Left hindlimb (tissue), 1 donor: ENCODE results near the gene TMEM131.
"Not testable (repeated sequence)": the region's sequence is repeated elsewhere in the genome, so short reads cannot be mapped to it uniquely, and the experiment has no call there.

Experiments used
- DNase-seq: peaks from one replicate; pipeline ENCODE4 v3.0.0-alpha.2; 2018

Gene TMEM131

GRCh38 chr2:97907369-97908100 is 88.2 kb downstream of the TMEM131 start:
- DNase-seq, result no peak

- no peak for DNase-seq
These were observed 89.4 kb downstream of the TMEM131 start for GRCh38 chr2:97906307-97906706.

- DNase-seq, result no peak
These were observed 90.5 kb downstream of the TMEM131 start for GRCh38 chr2:97905294-97905693.

GRCh38 chr2:97901862-97902261 is 93.9 kb downstream of the TMEM131 start:
- no peak for DNase-seq

- no peak for DNase-seq
These were observed 94.9 kb downstream of the TMEM131 start for GRCh38 chr2:97900806-97901205.

- DNase-seq, result not testable (repeated sequence)
These were observed 102.7 kb downstream of the TMEM131 start for GRCh38 chr2:97893042-97893441.

GRCh38 chr2:97891611-97892010 is 104.1 kb downstream of the TMEM131 start:
- DNase-seq, result no peak

GRCh38 chr2:97889156-97889555 is 106.6 kb downstream of the TMEM131 start:
- DNase-seq, result no peak

GRCh38 chr2:97885841-97886240 is 109.9 kb downstream of the TMEM131 start:
- DNase-seq, result no peak

GRCh38 chr2:97880334-97880733 is 115.4 kb downstream of the TMEM131 start:
- DNase-seq, result no peak

- no peak for DNase-seq
These were observed 116.9 kb downstream of the TMEM131 start for GRCh38 chr2:97878865-97879264.

- not testable (repeated sequence) for DNase-seq
These were observed 117.4 kb downstream of the TMEM131 start for GRCh38 chr2:97878317-97878716.

- no peak for DNase-seq
These were observed 124.5 kb downstream of the TMEM131 start for GRCh38 chr2:97871096-97871780.

- DNase-seq, result peak; percentile 70
These were observed 125.3 kb downstream of the TMEM131 start for GRCh38 chr2:97870396-97870843.

GRCh38 chr2:97869722-97870346 is 125.9 kb downstream of the TMEM131 start:
- DNase-seq, result no peak

GRCh38 chr2:97868986-97869721 is 126.6 kb downstream of the TMEM131 start:
- DNase-seq, result peak; percentile 74

- DNase-seq, result no peak
These were observed 131.9 kb downstream of the TMEM131 start for GRCh38 chr2:97863829-97864228.

- no peak for DNase-seq
These were observed 134.6 kb downstream of the TMEM131 start for GRCh38 chr2:97861177-97861576.

GRCh38 chr2:97858442-97858841 is 137.3 kb downstream of the TMEM131 start:
- DNase-seq, result no peak

- no peak for DNase-seq
These were observed 138.2 kb downstream of the TMEM131 start for GRCh38 chr2:97857553-97857952.

GRCh38 chr2:97853057-97853456 is 142.7 kb downstream of the TMEM131 start:
- DNase-seq, result not testable (repeated sequence)

GRCh38 chr2:97851172-97851571 is 144.6 kb downstream of the TMEM131 start:
- DNase-seq, result no peak

GRCh38 chr2:97849881-97850528 is 145.7 kb downstream of the TMEM131 start:
- no peak for DNase-seq
